GM21717 (cell line): ENCODE results near the gene PLP2.

Experiments used
- ATAC-seq: cut with Tn5 transposase; IDR thresholded peaks from one replicate; pipeline ENCODE4 v1.9.1; 2021; ENCODE audit warnings: mild to moderate bottlenecking, moderate library complexity; ENCODE audit not compliant: unreplicated experiment

The PLP2 gene

DNA sequence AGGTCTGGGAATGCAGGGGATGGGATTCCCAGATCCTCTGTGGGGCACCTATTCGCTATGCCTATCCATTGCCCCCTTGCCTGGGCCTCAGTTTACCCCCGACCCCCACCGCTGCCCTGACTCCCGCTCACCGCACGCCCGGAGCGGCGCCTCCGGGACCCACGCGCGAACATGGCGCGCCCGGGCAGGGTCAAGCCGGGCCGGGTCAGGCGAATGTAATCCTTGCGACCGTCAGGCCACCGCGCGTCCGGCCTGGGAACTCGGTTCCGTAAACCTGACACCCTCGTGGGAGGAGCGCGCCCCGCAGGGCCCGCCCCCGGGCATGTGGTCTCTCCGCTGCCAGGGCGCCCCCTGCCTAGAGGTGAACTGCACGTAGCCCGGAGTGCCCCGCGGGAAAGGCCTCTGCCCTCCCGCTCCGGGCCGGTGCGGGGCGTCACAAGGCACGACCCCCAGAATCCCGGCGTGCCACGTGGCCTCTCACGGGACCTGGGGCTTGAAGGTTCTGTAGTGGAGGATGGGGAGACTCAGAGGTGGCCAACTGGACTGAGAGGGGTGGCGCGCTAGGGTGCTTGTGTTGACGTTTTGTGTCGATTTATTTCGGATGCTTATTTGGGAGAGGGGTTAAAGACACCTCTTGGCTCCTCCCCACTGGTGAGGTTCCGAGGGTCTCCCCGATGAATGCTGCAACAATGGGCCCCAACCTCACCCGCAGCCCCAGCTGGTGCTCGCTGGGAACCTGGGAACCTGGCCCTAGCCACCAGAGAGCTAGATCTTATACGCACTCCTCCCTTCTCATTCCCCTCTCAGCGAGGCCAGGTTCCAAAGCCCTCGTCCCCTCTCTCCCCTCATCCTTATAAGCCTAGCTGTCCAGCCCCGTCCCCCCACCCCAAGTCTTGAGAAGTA, 14.7 kb downstream of the PLP2 start, which contains the start of gene PRICKLE3:
PRICKLE3 (minus strand) TSS at position 249 of the 903 bp plus-strand sequence; CDS start at position 173, 76 bp downstream.
- no peak for ATAC-seq

DNA sequence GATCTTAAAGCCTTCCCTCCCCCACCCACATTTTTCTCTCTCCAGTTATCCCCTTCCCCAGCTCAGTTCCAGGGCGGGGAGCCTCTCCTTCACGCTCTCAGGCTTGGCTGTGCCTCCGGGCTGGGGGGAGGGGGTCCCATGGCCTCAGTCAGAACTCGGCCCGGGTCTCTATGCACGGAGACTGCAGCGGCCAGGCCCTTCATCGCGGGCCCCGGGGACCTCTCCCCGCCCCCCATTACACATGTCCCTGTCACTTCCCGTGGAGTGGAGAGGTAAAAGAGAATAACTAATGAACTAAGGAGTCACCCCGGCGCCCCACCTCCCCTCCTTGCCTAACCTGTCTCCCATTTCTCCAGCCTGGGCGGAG, 15.3 kb downstream of the PLP2 start:
- ATAC-seq: no peak

DNA sequence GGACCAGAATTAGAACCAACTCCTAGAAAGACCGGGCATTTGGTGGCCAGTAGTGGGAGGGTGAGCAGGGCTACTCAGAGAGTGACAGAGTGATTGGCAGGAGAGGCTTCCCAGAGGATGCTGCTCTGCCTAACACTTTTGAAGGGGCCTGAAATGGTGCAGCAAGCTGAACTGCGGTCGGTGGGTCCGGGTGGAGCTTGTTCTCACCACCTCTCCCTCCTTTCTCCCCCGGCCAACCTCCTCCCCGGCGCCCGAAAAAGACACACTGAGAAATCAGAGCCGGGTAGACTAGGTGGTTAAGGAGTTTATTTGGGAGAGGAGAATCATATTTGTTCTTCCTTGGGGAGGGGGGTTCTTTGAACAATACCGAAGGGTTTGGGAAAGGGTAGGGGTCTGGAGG, 15.8 kb downstream of the PLP2 start:
- ATAC-seq: no peak

DNA sequence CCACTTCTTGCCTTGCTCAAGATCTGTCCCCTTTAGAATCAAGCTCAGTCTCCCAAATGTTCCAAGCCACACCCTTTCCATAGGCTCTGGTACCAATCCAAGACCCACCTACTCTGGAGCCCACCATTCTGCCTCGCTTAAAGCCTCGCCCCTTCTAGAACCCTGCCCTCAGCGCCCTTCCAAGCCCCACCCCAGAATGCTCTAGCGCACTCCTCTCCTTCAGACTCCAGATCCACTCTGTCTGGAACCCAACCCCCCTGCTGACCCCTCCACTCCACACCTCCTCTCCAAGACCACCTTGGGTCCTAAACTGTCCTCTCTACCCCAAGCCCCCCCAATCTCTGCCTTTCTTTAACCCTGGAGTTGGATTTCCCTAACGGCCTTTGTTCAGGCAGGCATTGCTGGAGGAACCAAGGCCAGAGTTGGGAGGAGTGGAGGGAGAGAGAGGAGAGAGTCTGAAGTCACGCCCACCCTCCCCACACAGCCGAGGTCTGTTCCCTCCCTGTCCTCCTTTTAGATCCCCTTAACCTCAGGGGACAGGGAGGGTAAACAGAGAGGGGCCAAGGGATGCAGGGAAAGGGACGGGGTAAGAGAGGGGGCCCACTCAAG, 16.9 kb downstream of the PLP2 start:
- ATAC-seq: no peak

DNA sequence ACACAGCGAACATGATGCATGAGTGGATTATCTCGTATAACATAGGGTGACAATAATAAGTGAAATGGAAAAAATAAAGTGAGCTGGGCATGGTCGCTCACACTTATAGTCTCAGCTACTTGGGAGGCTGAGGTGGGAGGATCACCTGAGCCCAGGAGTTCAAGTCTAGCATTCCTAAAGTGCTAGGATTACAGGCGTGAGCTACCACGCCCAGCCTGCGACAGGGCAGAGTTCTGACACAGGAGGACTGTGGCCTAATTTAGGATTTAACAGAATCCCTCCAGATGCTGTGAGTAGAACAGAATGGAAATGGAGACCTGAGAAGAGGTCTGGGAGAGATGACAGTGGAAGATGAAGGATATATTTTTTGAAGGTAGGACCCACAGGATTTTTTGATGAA, 17.9 kb downstream of the PLP2 start:
- no peak for ATAC-seq

DNA sequence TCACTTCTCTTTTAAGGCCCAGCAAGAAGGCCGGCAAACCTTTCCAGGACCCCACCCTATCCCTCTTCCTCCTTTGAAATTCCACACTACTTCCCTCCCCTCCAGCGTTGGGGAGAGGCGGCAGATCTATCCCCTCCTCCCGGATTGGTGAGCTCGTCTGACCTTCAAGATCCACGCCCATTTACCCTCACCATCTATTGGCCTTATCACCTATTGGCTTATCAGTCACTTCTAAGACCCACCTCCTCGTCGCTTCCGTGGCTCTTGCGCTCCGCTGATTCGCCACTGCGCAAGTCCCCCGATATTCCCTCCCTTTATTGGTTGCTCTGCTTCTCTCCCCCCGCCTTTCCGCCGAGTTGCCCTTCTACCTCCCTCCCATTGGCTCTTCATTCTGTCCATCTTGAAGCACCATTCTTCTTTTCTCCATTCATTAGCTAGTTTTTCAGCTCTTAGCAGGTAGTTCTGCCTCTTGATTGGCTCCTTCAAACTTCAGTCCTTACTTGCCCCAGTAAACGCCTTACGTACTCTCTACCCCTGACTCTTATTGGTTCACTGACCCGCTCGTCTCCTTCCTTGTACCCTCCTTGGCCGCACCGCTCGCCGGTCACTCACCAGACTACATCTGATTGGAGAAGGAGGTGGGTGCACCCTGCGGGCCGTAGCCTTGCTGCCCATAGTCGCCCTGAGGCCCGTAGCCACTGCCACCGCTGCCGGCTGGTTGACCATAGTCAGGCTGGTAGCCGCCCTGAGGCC, 19.3 kb downstream of the PLP2 start:
- peak; percentile 89 for ATAC-seq

DNA sequence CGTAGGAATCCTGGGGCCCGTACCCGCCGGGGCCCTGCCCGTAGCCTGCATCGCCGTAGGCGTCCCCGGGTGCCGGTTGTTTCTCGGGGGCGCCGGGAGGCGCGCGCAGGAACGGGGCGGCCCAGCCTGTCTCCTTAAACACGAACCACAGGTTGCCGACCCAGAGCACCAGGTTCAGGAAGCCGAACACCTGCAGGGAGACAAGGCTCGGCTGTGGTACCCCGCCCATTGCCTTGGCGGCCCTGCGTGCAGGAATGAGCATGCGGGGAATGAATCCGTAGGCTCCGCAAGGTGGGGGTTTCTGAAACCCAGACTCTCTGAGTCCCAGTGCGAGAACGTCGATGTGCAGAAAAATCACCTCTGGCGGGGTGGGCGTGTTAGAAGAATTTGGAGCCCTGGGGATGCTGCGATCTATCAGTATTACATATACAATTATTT, 19.9 kb downstream of the PLP2 start:
- ATAC-seq: peak; percentile 13

DNA sequence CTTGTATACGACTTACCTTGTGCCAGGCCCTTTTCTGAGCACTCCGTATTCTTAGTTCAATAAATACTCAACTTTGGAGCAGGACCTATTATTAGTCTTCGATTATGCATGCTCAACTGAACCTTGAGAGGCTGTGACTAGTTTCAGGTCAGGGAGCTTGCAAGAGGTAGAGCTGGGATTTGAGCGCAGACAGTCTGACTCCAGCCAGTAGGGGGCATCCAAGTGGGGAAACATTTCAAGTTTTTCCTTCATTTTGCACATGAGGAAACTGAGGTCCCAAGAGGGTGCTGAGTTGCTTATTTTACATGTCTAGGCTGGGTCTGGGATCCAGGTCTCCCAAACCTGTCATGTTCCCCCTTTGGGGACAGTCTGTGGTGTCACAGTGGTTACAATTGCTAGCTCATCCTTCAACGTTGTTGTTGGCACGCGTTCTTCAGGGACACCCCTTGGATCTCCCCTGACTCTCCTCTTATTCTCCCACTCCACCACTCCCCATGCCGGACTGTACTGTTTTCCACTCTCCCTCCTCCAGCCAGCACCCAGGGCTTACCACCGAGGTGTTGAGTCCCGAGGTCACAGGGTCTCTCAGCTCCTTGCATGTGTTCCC, 21.1 kb downstream of the PLP2 start:
- ATAC-seq: no peak

DNA sequence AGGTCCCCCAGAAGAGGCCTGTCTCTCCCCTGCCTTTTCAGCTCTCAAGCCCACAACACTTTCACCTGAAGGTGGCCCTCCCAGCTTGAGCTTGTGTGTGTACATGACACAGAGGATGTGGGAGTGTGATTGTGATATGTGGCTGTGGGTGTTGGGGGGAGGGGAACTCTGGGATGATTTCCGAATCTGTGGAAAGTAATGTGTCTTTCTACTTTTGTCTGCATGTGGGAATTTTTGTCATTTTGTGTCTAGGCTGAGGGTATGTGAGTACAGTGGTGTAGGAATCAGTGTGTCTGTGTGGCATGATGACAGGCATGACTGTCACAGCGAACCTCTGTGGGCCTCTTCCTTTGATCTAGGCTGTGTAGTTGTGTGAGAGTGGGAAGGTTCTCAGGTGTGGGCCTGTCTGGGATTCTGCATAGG, 21.9 kb downstream of the PLP2 start:
- ATAC-seq: no peak

DNA sequence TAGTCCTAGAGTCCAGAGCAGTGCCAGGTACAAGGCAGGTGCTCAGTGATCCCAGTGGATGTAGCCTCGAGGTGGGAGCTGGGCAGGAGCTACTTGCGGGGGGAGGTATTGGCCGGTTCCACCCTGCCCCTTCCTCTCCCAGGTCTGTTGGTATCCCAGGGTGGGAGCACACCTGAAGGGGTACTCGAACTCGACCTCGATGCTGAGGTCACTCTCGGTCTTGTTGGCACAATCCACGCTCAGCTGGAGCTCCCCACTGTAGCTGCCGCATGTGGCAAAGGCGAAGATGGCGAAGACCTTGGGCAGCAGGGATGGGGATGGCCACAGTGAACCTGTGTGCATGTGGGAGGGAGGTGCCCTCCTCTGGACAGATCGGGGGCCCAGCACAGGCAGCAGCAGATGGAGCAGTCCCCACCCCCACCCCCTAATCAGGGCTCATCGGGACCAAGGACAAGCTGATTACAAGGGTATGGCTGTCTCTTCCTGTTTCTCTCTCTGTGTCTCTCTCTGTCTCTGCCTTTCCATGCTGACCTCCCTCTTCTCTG, 25.9 kb downstream of the PLP2 start:
- ATAC-seq: no peak

DNA sequence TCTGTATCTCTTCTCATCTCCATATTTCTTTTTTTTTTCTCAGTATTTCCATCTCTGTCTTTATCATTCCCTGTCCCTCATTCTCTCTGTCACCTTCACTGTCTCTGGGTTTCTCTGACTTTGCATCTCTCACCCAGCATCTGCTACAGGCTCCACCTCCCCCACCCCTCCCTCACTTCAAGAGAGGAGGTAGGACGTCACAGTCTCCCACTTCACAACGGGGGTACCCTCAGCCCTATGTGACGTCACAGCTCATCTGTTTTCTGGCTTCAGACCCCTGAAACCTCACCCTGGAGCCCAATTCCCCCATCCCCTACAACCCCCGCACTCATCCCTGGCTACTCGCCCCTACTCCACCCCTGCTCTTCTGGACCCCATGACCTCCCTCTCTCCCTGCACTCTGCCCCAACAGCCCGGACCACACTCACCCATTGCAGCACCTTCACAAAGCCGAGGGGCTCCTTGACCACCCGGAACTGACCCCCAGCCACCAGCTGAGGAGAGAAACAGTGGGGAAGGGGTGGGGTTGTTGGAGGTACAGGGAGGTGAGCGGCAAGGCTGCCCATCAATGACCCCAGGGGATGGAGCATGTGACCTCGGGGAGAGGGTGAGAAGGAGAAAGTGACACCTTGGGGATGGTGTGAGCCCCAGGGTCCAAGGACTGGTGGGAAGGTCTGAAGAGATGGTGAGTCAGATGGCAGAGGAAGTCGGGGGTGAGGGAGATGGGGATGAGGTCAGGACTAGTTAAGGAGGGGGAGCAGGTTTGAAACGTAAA, 27.0 kb downstream of the PLP2 start:
- ATAC-seq: no peak

DNA sequence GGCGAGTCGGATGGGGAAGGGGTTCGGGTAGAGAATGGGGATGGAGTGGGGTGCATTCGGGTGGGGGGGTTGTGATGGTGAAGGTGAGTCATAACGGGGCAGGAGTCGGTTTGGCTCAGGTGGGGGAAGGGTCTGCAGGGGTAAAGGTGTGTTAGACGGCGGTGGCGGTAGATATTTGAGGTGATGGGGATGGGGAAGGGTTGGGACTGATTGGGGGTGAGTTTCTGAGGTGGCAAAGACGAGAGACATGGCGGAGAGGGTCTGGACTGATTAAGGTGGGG, 27.6 kb downstream of the PLP2 start:
- ATAC-seq: no peak

DNA sequence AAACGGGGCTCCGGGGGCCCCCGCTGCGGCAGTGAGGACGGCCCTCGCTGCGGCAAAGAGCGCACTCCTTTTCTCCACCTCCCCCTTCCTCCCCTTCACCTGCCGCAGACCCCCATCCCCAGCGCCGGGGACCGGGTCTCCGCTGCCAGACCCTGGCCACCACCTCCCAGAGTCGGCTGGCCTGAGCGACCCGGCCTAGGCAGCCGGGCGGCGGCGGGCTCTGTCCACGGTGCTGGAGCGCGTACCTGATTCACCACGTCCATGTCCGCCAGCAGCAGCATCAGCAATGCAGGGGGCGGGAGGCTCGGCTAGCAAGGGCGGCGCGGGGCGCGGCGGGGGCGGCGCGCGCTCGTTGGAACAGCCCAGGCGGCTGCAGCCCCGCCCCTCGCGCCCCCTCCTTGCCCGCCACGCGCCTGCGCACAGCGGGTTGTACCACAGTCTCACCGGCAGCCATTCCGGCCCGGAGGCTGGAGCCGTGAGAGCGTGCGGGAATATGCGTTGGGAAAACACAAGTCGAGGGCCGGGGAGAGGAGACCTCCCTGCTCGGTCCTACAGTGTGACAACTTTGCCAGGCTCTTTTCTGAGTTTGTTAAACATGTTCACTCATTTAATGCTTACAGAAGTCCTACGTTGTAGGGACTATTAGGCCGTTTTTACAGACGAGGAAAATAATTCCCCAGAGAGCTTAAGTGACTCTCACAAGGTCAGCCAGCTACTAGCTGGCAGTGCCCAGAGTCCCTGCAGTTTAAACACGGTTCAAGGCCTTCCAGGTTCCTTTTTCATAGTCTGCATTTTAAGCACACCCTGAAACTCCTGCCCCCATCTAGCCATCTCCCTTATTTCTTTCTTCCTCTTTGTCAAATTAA, 28.4 kb downstream of the PLP2 start, which contains the start of gene SYP:
SYP (minus strand) TSS at position 288 of the 866 bp plus-strand sequence; CDS start at position 281, 7 bp downstream.
- ATAC-seq: peak; percentile 78

DNA sequence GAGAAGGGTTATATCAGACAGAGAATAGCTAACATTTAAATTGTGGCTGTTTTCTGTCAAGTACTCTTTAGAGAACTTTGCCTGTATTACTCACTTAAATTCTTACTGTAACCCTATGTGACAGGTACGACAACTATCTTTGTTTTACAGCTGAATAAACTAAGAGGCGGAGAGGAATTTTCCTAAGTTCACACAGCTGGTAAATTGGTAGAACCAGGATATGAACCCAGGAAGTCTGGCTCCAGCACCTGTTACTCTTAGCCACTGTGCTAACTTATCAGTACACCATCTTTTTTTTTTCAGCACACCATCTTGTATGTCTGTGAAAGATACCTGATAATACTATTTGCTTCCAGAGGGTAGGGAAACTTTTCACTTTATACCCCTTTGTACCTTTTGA, 30.3 kb downstream of the PLP2 start:
- ATAC-seq: no peak

DNA sequence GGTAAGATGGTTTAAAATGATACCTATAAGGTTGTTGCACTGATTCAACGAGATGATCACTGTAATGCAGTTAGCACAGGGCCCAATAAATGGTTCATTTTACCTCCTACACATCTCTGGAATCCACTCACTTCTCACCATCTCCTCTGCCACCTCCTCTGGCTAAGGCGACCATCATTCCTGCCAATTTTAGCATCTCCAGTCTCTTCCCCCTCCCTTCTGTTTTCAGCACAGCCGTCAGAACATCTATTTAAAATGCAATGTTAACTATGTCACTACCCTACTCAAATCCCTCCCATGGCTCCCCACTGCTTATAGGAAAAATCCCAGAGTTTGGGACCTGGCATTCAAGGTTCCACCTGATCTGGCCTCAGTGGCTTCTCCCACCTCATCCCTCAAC, 31.8 kb downstream of the PLP2 start:
- ATAC-seq: no peak

DNA sequence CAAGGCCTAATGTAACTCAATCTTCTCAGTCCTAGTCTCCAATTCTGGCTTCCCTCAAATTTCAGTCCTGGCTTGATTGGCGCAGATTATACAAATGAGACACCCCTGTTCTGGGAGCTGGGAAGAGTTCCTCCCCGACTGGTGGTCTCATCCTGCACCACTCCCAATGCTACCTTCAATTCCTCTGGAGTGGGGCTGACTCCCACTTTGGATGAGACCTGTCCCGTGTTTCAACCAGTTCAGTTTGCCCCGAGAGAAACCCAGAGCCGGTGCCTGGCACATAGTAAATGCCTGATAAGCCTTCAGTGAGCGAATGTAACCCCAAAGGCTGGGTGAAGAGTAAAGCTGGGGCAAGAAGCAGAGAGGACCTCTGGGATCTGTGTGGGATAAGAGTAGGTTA, 32.3 kb downstream of the PLP2 start:
- ATAC-seq: no peak

DNA sequence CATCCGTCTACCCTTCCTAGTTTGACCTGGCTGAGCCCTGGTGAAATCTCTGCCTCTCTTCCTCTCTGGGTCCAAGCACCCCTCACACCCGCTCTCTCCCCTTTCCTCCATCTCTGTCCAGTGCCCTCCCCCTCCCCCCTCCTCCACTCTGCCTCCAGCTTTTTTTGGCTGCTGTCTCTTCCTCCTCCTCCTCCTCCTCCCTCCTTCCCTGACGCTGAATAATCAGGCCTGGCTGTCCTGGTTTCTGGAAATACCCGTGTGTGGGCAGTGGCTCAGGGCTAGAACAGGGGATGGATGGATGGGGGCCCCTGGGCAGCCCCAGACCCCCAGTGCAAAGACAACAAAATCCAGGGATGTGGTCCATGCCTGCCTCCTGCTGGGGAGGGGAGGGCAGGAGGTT, 33.0 kb downstream of the PLP2 start:
- no peak for ATAC-seq

DNA sequence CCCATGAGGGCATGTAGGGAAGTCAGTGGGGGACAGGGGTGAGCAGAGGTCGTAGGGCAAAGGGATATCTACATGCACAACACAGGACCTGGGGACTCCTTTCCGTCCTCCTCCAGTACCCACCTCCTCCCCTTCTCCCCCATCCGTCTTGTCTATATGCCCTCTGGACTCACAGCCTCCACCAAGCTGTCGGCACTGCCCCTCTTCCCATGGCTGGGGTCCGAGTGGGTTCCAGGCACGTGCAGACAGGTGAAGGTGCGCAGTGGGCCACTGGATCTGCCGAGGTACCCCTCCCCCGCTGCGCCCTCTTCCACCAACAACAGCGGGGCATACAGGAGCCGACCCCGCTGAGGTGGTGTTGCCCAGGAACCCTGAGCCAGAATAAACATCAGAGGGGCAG, 33.7 kb downstream of the PLP2 start:
- no peak for ATAC-seq

DNA sequence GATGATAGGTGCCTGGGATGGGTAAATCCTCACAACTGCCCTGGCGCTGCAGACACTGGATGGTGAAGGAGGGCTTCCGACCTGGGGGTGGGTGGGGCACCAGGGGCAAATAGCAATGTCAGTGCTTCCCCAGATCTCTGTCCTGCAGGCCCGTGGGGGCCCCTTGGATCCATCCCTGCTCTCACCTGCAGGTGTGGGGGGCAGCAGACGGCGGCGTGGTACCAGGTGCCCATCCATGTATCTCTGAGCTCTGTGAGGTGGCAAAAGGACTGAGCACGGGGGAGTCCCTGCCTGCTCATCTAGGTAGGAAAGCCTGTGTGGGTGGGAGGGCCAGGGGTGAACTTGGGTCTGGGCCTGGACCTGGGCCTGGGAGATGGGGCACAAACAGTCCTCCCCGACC, 34.8 kb downstream of the PLP2 start:
- no peak for ATAC-seq
